Measurements from ENCODE around the gene ACSF3. TPM values are rescaled to one million over a fixed set of nuclear protein-coding genes. Genes with fewer than 3 reads are reported as not detected.

ACSF3 gene
- total RNA-seq, 2 experiments from 2014 or later, result 44.7 to 49.5 TPM

GRCh38 chr16:89161763-89162713 is 68.4 kb downstream of the ACSF3 start:
- H3K36me3 Mint-ChIP-seq (ENCODE audit: low read depth), result no peaks in the 10 kb centered on the region
- H3K27me3 ChIP-seq (ENCODE audit: control insufficient read depth in 1 of 2, insufficient read depth in 2 of 2, low read length in 2 of 2), result no peaks in the 10 kb centered on the region
- peaks cover 8% of the 10 kb centered on the region for H3K4me1 ChIP-seq (ENCODE audit: insufficient read depth, low read length)
- no peak for ATAC-seq (ENCODE audit: poor library complexity)
- intact Hi-C loops (cut with DNase I, micrococcal nuclease), result no loop called here
- ChIA-PET CTCF (no interaction called here), POLR2A (no interaction called here)
- no peak overlapping the region for H3K27ac Mint-ChIP-seq
- H3K9me3 ChIP-seq (ENCODE audit: control insufficient read depth in 1 of 2, insufficient read depth in 1 of 2, low read length in 2 of 2), result peaks cover 0 to 6% of the 10 kb centered on the region in 2 experiments
- no peak overlapping the region for H3K4me3 Mint-ChIP-seq
- no peaks in the 10 kb centered on the region for H3K27me3 Mint-ChIP-seq
- H3K36me3 ChIP-seq (ENCODE audit: insufficient read depth, low read length), result no peaks in the 10 kb centered on the region
- no peaks in the 10 kb centered on the region for H3K9me3 Mint-ChIP-seq
- no peak for DNase-seq
- H3K4me1 Mint-ChIP-seq (ENCODE audit: low read depth), result peaks cover 4% of the 10 kb centered on the region
- TF ChIP-seq CTCF (IDR thresholded peaks at IDR 0.05), result no peak
- no peak overlapping the region for H3K27ac ChIP-seq (ENCODE audit: low read depth in 1 of 2, low read length in 2 of 2)
- H3K4me3 ChIP-seq (ENCODE audit: low read length), result no peak overlapping the region

DNA sequence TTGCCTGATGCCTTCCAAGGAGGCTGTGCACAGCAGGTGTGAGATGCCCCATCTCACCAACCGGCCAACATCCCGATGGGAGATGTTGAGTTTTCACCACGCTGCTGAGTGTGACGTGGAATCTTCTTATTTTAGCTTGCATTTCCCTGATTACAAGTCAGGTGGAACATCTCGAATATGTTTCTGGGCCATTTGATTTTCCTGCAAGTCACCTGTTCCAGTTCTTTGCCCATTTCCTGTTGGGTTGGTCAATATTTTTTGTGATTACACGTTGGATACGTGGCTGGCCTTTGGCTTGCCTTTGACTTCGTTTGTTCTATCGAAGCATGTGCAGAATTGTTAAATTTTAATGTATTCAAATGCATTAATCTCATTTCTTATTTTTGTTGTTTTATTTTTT is 69.6 kb downstream of the ACSF3 start:
- ChIA-PET CTCF (no interaction called here), POLR2A (no interaction called here)

GRCh38 chr16:89164436-89164835 is 70.8 kb downstream of the ACSF3 start:
- no peaks in the 10 kb centered on the region for H3K4me1 Mint-ChIP-seq (ENCODE audit: low read depth)
- POLR2A ChIA-PET, result no interaction called here
- no peak overlapping the region for H3K4me3 Mint-ChIP-seq
- H3K36me3 Mint-ChIP-seq (ENCODE audit: low read depth), result no peaks in the 10 kb centered on the region
- DNase-seq (no peak), ATAC-seq (ENCODE audit: poor library complexity) (no peak)
- no peaks in the 10 kb centered on the region for H3K36me3 ChIP-seq (ENCODE audit: insufficient read depth, low read length)
- no peak overlapping the region for H3K4me3 ChIP-seq (ENCODE audit: low read length)
- no peaks in the 10 kb centered on the region for H3K27me3 Mint-ChIP-seq
- no peaks in the 10 kb centered on the region for H3K27me3 ChIP-seq (ENCODE audit: control insufficient read depth in 1 of 2, insufficient read depth in 2 of 2, low read length in 2 of 2)
- no peak overlapping the region for H3K27ac ChIP-seq (ENCODE audit: low read depth in 1 of 2, low read length in 2 of 2)
- peaks cover 11% of the 10 kb centered on the region for H3K4me1 ChIP-seq (ENCODE audit: insufficient read depth, low read length)
- intact Hi-C loops (cut with DNase I, micrococcal nuclease), result no loop called here
- TF ChIP-seq CTCF (IDR thresholded peaks at IDR 0.05), result no peak
- CTCF ChIA-PET, result no interaction called here
- no peak overlapping the region for H3K27ac Mint-ChIP-seq
- H3K9me3 Mint-ChIP-seq, result no peaks in the 10 kb centered on the region
- H3K9me3 ChIP-seq (ENCODE audit: control insufficient read depth in 1 of 2, insufficient read depth in 1 of 2, low read length in 2 of 2), result peaks cover 0 to 5% of the 10 kb centered on the region in 2 experiments

More for the DNA sequence above, 69.6 kb downstream of the ACSF3 start:
- H3K4me1 Mint-ChIP-seq (ENCODE audit: low read depth), result peaks cover 2% of the 10 kb centered on the region
- H3K27me3 Mint-ChIP-seq, result no peaks in the 10 kb centered on the region
- intact Hi-C loops (cut with DNase I, micrococcal nuclease), result no loop called here
- ATAC-seq (ENCODE audit: poor library complexity) (no peak), DNase-seq (no peak)
- Histone ChIP-seq H3K27ac (ENCODE audit: low read depth in 1 of 2, low read length in 2 of 2) (no peak overlapping the region), H3K4me1 (ENCODE audit: insufficient read depth, low read length) (peaks cover 14% of the 10 kb centered on the region), H3K9me3 (ENCODE audit: control insufficient read depth in 1 of 2, insufficient read depth in 1 of 2, low read length in 2 of 2) (peaks cover 0 to 9% of the 10 kb centered on the region in 2 experiments), H3K4me3 (ENCODE audit: low read length) (no peak overlapping the region), H3K27me3 (ENCODE audit: control insufficient read depth in 1 of 2, insufficient read depth in 2 of 2, low read length in 2 of 2) (no peaks in the 10 kb centered on the region), H3K36me3 (ENCODE audit: insufficient read depth, low read length) (no peaks in the 10 kb centered on the region)
- H3K9me3 Mint-ChIP-seq, result no peaks in the 10 kb centered on the region
- no peaks in the 10 kb centered on the region for H3K36me3 Mint-ChIP-seq (ENCODE audit: low read depth)
- no peak overlapping the region for H3K4me3 Mint-ChIP-seq
- no peak overlapping the region for H3K27ac Mint-ChIP-seq
- no peak for TF ChIP-seq CTCF (IDR thresholded peaks at IDR 0.05)

Data from CD4-positive, alpha-beta T cell (primary cell).